Breast epithelium (tissue), 3 donors: Measurements from ENCODE around the gene KYNU.

ENCODE experiments used
- CTCF ChIP-seq, 3 donors: fragments of 450-650 bp; IDR thresholded peaks; one replicate each; pipeline ENCODE4 v1.5.1; 2016 to 2017; ENCODE audit warnings: antibody characterized with exemption in 3 of 3, mild to moderate bottlenecking in 3 of 3, moderate library complexity in 3 of 3
- POLR2A ChIP-seq: fragments of 450-650 bp; IDR thresholded peaks from one replicate; pipeline ENCODE4 v1.6.1; 2016; ENCODE audit warnings: antibody characterized with exemption, mild to moderate bottlenecking, moderate library complexity

- TF ChIP-seq CTCF (IDR thresholded peaks at IDR 0.05) (no peak), POLR2A (no peak)
Measured at GRCh38 chr2:142944264-142944663, 66.8 kb downstream of the KYNU start.
